Activated CD8-positive, alpha-beta T cell treated with anti-CD3 and anti-CD28 coated beads, Interleukin-2, amount 10 ng/mL, durations not matched to agents 7 days and 5 days (primary cell): Measurements from ENCODE around the gene GBP5. TPM values are rescaled to one million over a fixed set of nuclear protein-coding genes. Genes with fewer than 3 reads are reported as not detected.
"Not testable (repeated sequence)": the region's sequence is repeated elsewhere in the genome, so short reads cannot be mapped to it uniquely, and the experiment has no call there.

ENCODE experiments used
- ATAC-seq: fragments of 150-1000 bp; cut with Tn5 transposase; one replicate; pipeline ENCODE4 v1.10.0; 2021; ENCODE audit warnings: moderate library complexity
- CTCF ChIA-PET: fragments of 350-600 bp; sonication (Branson Sonifier 250); formaldehyde crosslinking; loops from one replicate; lab custom pipeline; 2021; ENCODE audit warnings: antibody characterized with exemption; lab: Charles Lee
- POLR2A ChIA-PET: fragments of 350-600 bp; sonication (Branson Sonifier 250); formaldehyde crosslinking; loops from one replicate; lab custom pipeline; 2021; ENCODE audit warnings: antibody characterized with exemption; lab: Charles Lee
- DNase-seq: peaks from one replicate; pipeline ENCODE4 v3.0.0-alpha.2; 2020
- H3K27ac Mint-ChIP-seq: one replicate; pipeline ENCODE4 v1.8.0; 2021; ENCODE audit warnings: mild to moderate bottlenecking, mixed read lengths
- H3K27me3 Mint-ChIP-seq: one replicate; pipeline ENCODE4 v1.8.0; 2021; ENCODE audit warnings: low read depth, mixed read lengths
- H3K36me3 Mint-ChIP-seq: one replicate; pipeline ENCODE4 v1.8.0; 2021; ENCODE audit warnings: low read depth, mixed read lengths
- H3K4me1 Mint-ChIP-seq: one replicate; pipeline ENCODE4 v1.8.0; 2021; ENCODE audit warnings: low read depth, mixed read lengths
- H3K4me3 Mint-ChIP-seq: one replicate; pipeline ENCODE4 v1.8.0; 2021; ENCODE audit warnings: mild to moderate bottlenecking, mixed read lengths
- H3K9me3 Mint-ChIP-seq: one replicate; pipeline ENCODE4 v1.8.0; 2022; ENCODE audit warnings: mixed read lengths; ENCODE audit not compliant: insufficient read depth
- total RNA-seq, 2 experiments: library from RNA; stranded (reverse); gene quantifications; one replicate each; pipeline ENCODE4 v1.2.3, GENCODE V29; 2021

The GBP5 gene, protein sequence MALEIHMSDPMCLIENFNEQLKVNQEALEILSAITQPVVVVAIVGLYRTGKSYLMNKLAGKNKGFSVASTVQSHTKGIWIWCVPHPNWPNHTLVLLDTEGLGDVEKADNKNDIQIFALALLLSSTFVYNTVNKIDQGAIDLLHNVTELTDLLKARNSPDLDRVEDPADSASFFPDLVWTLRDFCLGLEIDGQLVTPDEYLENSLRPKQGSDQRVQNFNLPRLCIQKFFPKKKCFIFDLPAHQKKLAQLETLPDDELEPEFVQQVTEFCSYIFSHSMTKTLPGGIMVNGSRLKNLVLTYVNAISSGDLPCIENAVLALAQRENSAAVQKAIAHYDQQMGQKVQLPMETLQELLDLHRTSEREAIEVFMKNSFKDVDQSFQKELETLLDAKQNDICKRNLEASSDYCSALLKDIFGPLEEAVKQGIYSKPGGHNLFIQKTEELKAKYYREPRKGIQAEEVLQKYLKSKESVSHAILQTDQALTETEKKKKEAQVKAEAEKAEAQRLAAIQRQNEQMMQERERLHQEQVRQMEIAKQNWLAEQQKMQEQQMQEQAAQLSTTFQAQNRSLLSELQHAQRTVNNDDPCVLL
- total RNA-seq, result 100 to 1,000 TPM; 261 TPM

DNA sequence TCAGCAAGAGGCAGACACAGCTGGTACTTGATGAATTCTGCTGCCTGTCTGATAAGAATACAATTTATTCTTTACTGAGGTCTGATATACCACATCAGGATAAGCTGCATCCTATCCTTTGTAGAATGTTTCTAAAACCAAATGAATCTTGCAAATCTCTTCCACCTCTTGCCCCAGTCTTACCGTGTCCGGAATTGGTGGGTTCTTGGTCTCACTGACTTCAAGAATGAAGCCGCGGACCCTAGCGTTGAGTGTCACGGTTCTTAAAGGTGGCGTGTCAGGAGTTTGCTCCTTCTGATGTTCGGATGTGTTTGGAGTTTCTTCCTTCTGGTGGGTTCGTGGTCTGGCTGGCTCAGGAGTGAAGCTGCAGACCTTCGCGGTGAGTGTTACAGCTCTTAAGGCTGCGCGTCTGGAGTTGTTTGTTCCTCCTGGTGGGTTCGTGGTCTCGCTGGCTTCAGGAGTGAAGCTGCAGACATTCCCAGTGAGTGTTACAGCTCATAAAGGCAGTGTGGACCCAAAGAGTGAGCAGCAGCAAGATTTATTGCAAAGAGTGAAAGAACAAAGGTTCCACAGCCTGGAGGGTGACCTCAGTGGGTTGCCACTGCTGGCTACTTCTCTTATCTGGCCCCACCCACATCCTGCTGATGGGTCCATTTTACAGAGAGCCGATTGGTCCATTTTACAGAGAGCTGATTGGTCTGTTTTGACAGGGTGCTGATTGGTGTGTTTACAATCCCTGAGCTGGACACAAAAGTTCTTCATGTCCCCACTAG lies at the start of gene GBP5:
GBP5 (minus strand) TSS at position 592 of the 773 bp plus-strand sequence. CDS start 3,305 bp downstream, outside the sequence.
- Mint-ChIP-seq H3K4me1 (peaks cover 62% of the 10 kb centered on the region), H3K27ac (peak within 1 kb of the TSS; percentile 98), H3K4me3 (peak within 1 kb of the TSS; percentile 96), H3K36me3 (peaks cover 66% of the 10 kb centered on the region)
- peak; percentile 79 for ATAC-seq
- ChIA-PET POLR2A (interaction anchor here (0.7 to 9.0 kb wide), 29 partner anchors 9 to 336 kb away, joined by 3 to 156 read pairs (median 4); partner anchors contain the start of genes GBP1, GBP3, GBP4 and GBP6), CTCF (interaction anchor here (0.9 to 11.1 kb wide), 11 partner anchors 13 to 187 kb away, joined by 4 to 167 read pairs (median 9); partner anchors contain the start of genes GBP4 and GBP6)
- not testable (repeated sequence) for H3K27me3 Mint-ChIP-seq, H3K9me3 Mint-ChIP-seq
- peak; percentile 90 for DNase-seq

DNA sequence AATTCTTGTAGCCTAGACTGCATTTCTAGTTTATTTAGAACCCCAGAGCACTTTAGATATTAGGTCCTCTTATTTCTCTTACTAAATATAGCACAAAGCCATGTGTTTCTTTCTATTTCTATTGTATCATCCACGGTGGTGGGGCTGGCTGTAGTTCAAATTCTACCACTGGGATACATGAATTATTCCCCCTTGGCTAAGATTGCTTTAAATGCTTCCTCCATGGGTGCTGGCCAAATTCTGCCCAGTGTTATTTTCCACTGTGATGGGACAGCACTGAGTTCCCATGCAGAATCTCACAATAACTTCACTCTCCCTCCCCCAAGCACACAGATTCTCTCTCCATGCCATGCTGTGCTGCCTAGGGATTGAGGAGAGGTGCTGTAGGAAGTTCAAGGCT lies 49.7 kb upstream of the GBP5 start:
- Mint-ChIP-seq H3K27ac (no peak overlapping the region), H3K36me3 (peaks cover 45% of the 10 kb centered on the region), H3K4me3 (no peak overlapping the region), H3K27me3 (no peaks in the 10 kb centered on the region), H3K9me3 (peaks cover 49% of the 10 kb centered on the region), H3K4me1 (peaks cover 3% of the 10 kb centered on the region)
- CTCF ChIA-PET, result interaction anchor here (1.1 to 2.1 kb wide), 2 partner anchors 12 to 36 kb away, joined by 5 to 6 read pairs; no protein-coding TSS in a partner anchor
- POLR2A ChIA-PET, result no interaction called here
- ATAC-seq (no peak), DNase-seq (no peak)

DNA sequence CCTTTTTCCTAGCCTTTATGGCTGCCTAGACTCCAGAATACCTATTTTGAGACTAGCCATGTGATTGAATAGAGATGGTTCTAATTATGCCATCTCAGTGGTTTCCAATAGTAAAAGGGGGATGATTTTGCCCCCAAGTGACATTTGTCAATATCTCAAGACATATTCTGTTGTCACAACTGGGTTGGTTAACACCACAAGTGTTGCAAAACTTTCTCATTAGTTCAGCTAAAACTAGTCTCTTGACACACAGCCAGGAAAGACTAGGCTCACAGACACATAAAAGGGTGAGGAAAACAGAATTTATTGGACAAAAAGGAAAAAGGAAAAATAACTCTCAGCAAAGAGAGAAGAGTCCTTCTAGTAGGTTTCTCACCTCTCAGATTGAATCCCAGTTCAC lies 39.9 kb upstream of the GBP5 start:
- Mint-ChIP-seq H3K4me3 (no peak overlapping the region), H3K27me3 (no peaks in the 10 kb centered on the region), H3K36me3 (peaks cover 62% of the 10 kb centered on the region), H3K4me1 (peaks cover 45% of the 10 kb centered on the region), H3K9me3 (peaks cover 38% of the 10 kb centered on the region), H3K27ac (peak overlapping the region; percentile 47)
- ChIA-PET CTCF (interaction anchor here (4.6 kb wide), 1 partner anchor 47 kb away, joined by 41 read pairs; no protein-coding TSS in a partner anchor), POLR2A (interaction anchor here (3.3 to 6.0 kb wide), 2 partner anchors 26 to 41 kb away, joined by 26 to 85 read pairs; partner anchors contain the start of gene GBP5)
- ATAC-seq (no peak), DNase-seq (no peak)

DNA sequence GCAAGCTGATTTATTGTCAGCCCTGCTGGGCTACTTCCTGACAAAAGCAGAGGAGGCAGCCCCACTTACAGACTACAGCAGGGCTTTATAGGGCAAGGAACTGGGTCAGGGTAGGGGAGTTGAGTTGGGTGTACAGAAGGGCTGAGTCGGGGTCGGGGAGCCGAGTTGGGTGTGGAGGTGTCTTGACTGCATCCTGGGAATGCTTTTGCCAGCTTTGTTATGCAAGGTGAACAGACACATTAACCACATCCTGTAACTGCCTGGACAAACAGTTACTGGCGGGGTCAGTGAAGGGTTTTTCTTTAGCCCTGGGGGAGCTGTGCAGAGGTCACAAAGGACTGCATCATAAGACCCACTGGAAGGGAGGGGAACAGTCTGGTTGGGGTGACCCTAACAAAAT lies 39.1 kb upstream of the GBP5 start:
- Mint-ChIP-seq H3K27ac (peak overlapping the region; percentile 23), H3K36me3 (peaks cover 56% of the 10 kb centered on the region), H3K4me1 (peaks cover 49% of the 10 kb centered on the region), H3K27me3 (no peaks in the 10 kb centered on the region), H3K9me3 (peaks cover 38% of the 10 kb centered on the region), H3K4me3 (no peak overlapping the region)
- no peak for DNase-seq
- ATAC-seq, result no peak
- POLR2A ChIA-PET, result interaction anchor here (0.6 to 6.0 kb wide), 4 partner anchors 25 to 295 kb away, joined by 3 to 85 read pairs (median 20); partner anchors contain the start of genes GBP2 and GBP5
- CTCF ChIA-PET, result interaction anchor here (0.8 to 4.6 kb wide), 6 partner anchors 11 to 327 kb away, joined by 3 to 41 read pairs (median 14); partner anchors contain the start of gene GBP5

DNA sequence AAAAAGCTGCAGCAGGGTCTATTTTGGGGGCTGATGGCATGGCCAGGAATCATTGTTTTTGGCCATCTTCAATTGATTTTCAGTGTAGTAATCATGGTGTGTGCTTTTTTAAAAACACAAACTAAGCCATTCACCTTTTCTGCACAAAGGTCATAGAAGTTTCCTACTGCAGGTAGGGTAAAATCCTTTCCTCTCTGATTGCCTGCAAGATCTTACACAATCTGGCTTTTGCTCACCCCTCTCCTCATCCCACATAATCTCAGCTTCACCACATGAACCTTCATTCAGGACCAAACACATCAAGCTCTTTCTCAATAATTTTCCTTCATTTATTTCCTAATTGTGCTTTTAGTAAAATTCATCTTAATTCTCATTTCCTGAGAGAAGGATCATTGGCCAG lies 38.3 kb upstream of the GBP5 start:
- H3K27me3 Mint-ChIP-seq, result no peaks in the 10 kb centered on the region
- ATAC-seq (peak; percentile 30), DNase-seq (no peak)
- H3K9me3 Mint-ChIP-seq, result peaks cover 38% of the 10 kb centered on the region
- CTCF ChIA-PET, result interaction anchor here (0.9 to 4.6 kb wide), 16 partner anchors 10 to 337 kb away, joined by 3 to 41 read pairs (median 4); partner anchors contain the start of gene GBP5
- peak overlapping the region; percentile 60 for H3K4me3 Mint-ChIP-seq
- peak overlapping the region; percentile 93 for H3K27ac Mint-ChIP-seq
- peaks cover 54% of the 10 kb centered on the region for H3K4me1 Mint-ChIP-seq
- peaks cover 61% of the 10 kb centered on the region for H3K36me3 Mint-ChIP-seq
- POLR2A ChIA-PET, result interaction anchor here (0.9 to 6.0 kb wide), 9 partner anchors 9 to 184 kb away, joined by 3 to 85 read pairs (median 6); partner anchors contain the start of genes GBP2 and GBP5

DNA sequence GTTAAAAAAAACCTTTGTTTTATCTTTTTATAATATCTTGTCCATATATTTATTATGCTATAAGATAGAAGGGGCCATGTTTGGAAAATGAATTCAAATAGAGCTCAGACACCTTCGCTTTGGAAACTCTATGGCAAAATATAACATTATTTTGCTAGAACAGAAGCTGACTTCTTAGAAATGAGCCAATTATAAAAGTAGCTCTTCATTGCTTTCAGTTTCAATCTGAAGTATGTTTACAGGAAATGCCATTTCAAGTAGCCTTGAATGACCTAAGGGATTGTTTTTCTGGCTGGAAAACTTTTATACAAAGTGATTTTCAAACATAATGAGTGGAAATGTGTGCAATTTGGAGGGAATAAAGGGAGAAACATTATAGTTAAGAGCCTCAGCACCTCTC lies 37.8 kb upstream of the GBP5 start:
- Mint-ChIP-seq H3K4me1 (peaks cover 57% of the 10 kb centered on the region), H3K9me3 (peaks cover 35% of the 10 kb centered on the region), H3K36me3 (peaks cover 64% of the 10 kb centered on the region), H3K4me3 (peak overlapping the region; percentile 60), H3K27me3 (no peaks in the 10 kb centered on the region), H3K27ac (peak overlapping the region; percentile 93)
- ChIA-PET CTCF (interaction anchor here (0.6 to 4.6 kb wide), 17 partner anchors 10 to 337 kb away, joined by 3 to 41 read pairs (median 4); partner anchors contain the start of gene GBP5), POLR2A (interaction anchor here (0.9 to 6.0 kb wide), 9 partner anchors 8 to 184 kb away, joined by 3 to 85 read pairs (median 6); partner anchors contain the start of genes GBP2 and GBP5)
- ATAC-seq, result peak; percentile 78
- DNase-seq, result no peak

DNA sequence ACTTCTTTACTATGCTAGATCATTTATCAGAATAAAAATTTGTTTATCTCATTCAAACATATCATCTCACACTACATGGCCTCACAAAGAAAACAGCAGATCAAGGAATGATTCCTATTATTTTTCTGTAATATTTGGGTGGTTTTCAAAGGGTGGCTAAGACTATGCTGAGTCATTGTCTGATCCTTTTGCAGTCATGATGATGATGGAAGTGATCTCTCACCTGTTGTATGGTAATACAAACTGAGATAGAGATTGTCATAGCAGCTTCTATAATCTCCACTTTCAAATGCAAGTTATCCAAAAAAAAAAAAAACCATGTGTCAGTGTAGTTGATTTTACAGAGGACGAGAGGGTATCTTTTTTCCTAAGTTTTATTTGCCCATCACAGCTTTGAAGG lies 37.2 kb upstream of the GBP5 start:
- ChIA-PET POLR2A (interaction anchor here (1.1 to 6.0 kb wide), 7 partner anchors 8 to 183 kb away, joined by 3 to 85 read pairs (median 8); partner anchors contain the start of genes GBP2 and GBP5), CTCF (interaction anchor here (0.6 to 4.6 kb wide), 15 partner anchors 9 to 336 kb away, joined by 3 to 41 read pairs (median 4); partner anchors contain the start of gene GBP5)
- Mint-ChIP-seq H3K9me3 (peaks cover 28% of the 10 kb centered on the region), H3K27me3 (no peaks in the 10 kb centered on the region), H3K4me3 (peak overlapping the region; percentile 60), H3K36me3 (peaks cover 63% of the 10 kb centered on the region), H3K27ac (peak overlapping the region; percentile 93), H3K4me1 (peaks cover 62% of the 10 kb centered on the region)
- no peak for ATAC-seq
- no peak for DNase-seq

DNA sequence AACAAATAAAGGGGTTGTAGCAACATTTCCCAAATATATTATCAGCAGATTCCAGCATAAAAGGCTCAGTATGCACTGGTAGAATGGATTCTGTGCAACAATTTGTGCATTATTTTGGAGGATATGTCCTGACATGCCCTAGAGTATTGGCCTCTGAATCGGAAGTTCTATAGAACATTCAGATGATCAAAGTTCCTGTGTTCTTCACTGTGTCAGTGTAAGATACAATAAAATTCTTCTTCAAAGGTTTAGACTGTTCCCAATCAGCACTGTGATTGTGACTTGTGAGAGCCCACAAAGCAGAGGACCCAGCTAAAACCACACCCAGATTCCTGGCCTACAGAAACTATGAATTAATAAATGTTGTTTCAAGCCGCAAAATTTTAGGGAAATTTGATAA lies 33.6 kb upstream of the GBP5 start:
- peaks cover 59% of the 10 kb centered on the region for H3K4me1 Mint-ChIP-seq
- ChIA-PET POLR2A (interaction anchor here (0.8 kb wide), 1 partner anchor 34 kb away, joined by 3 read pairs; the partner anchor contains the start of gene GBP5), CTCF (interaction anchor here (1.8 kb wide), 1 partner anchor 52 kb away, joined by 6 read pairs; no protein-coding TSS in a partner anchor)
- peaks cover 48% of the 10 kb centered on the region for H3K36me3 Mint-ChIP-seq
- peaks cover 23% of the 10 kb centered on the region for H3K9me3 Mint-ChIP-seq
- H3K4me3 Mint-ChIP-seq, result no peak overlapping the region
- no peak for DNase-seq
- H3K27ac Mint-ChIP-seq, result no peak overlapping the region
- no peak for ATAC-seq
- no peaks in the 10 kb centered on the region for H3K27me3 Mint-ChIP-seq

DNA sequence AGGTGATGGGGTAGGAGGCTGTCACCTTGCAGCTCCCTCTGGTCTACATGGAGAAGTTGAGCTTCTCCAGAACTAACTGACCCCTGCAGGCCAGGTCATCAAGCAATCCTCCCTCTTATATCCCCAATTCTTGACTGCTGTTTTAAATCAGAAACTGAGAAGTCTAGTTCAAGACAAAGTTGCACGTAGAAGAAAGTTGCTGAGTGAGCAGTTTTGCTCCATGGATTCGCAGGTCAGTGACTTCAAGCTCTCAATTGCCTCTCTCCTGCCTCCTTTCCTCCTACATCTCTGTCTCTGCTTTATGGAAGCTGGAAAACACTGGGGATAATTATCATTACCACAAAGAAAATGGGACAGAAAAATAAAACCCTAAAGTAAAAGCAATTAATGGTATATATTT lies 32.8 kb upstream of the GBP5 start:
- POLR2A ChIA-PET, result interaction anchor here (0.8 kb wide), 1 partner anchor 33 kb away, joined by 3 read pairs; the partner anchor contains the start of gene GBP5
- no peak for ATAC-seq

DNA sequence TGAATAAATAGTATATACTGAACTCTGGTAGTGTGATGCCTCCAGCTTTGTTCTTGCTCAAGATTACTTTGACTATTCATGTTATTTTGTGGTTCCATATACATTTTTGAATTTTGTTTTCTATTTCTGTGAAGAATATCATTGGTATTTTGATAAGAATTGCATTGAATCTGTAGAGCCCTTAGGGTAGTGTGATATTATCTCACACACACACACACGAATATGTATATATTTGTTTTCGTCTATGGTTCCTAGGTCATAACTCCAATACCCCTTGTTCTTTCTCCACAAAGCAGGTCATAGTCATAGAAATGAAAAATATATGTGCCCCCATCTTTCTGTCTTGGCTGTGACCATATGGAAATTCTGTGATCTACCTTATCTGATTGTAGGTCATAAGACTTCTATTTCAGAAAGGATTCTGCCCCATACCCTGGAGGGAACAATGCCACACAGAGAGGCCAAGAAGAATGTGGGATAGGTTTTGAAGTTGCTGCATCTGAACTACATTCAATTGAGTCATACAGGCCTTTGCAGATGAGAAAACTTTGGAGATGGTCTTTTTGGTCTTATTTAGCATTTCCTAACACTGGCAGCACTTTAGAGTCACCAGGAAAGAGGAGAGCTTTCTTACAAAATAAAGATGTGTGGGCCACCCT lies 32.0 kb upstream of the GBP5 start:
- no peak overlapping the region for H3K4me3 Mint-ChIP-seq
- H3K27ac Mint-ChIP-seq, result peak overlapping the region; percentile 29
- peaks cover 13% of the 10 kb centered on the region for H3K9me3 Mint-ChIP-seq
- ATAC-seq, result no peak
- no peaks in the 10 kb centered on the region for H3K27me3 Mint-ChIP-seq
- ChIA-PET CTCF (interaction anchor here (1.8 kb wide), 1 partner anchor 54 kb away, joined by 6 read pairs; no protein-coding TSS in a partner anchor), POLR2A (no interaction called here)
- DNase-seq, result no peak
- H3K4me1 Mint-ChIP-seq, result peaks cover 49% of the 10 kb centered on the region
- H3K36me3 Mint-ChIP-seq, result peaks cover 34% of the 10 kb centered on the region

More for the DNA sequence above, 32.8 kb upstream of the GBP5 start:
- CTCF ChIA-PET, result interaction anchor here (1.8 kb wide), 1 partner anchor 53 kb away, joined by 6 read pairs; no protein-coding TSS in a partner anchor
- no peak overlapping the region for H3K4me3 Mint-ChIP-seq
- peak overlapping the region; percentile 27 for H3K27ac Mint-ChIP-seq
- no peak for DNase-seq
- H3K4me1 Mint-ChIP-seq, result peaks cover 51% of the 10 kb centered on the region
- no peaks in the 10 kb centered on the region for H3K27me3 Mint-ChIP-seq
- peaks cover 17% of the 10 kb centered on the region for H3K9me3 Mint-ChIP-seq
- peaks cover 42% of the 10 kb centered on the region for H3K36me3 Mint-ChIP-seq
